Activated CD4-positive, alpha-beta T cell treated with anti-CD3 and anti-CD28 coated beads for 1 hour (primary cell): ENCODE data around the gene TMCO4.

ENCODE experiments used
- DNase-seq: peaks from one replicate; pipeline ENCODE4 v3.0.0-alpha.2; 2020

The TMCO4 gene

DNA sequence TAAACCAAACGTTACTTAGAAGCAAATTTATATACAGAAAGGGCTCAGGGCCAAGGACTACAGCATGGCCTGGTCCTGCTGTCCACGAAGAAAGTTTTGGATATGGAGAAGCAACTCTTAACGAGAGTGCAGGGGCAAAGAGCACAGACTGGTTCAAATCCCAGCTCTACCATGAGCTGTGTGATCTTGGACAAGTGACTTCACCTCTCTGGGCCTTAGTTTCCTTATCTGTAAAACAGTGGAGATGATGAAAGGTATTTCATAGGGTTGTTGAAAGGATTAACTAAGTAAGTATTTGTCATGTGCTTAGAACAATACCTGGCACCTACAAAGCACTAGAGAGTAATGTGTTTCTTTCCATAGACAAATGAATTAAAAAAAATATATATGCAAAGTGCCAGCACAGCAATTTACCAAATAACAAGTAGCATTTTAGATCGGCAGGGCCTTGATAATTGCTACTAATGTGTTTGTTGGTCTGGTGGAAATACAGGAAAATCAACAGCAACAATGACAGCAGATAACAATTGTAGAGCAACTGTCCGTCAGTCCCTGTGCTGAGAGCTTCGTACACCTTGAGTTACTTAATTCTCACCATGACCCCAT is 25.4 kb downstream of the TMCO4 start:
- no peak for DNase-seq

DNA sequence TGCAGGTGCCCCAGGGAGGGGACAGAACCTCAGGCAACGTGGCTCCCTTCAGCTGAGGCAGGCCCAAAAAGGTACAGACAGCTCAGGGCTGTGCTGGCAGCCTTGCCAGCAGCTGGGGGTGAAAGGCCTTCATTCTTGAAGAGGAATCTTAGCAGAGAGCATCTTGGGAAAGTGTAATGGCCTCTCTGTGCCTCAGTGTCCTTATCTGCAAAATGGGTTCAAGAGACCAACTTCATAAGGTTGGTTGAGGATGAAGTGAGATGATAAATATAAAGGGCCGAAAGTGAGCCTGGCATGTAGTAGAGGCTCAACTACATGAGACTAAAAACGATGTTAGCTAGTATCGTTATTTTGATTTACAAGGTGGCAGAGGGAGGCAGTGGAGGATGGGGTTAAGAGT is 26.2 kb downstream of the TMCO4 start:
- no peak for DNase-seq

DNA sequence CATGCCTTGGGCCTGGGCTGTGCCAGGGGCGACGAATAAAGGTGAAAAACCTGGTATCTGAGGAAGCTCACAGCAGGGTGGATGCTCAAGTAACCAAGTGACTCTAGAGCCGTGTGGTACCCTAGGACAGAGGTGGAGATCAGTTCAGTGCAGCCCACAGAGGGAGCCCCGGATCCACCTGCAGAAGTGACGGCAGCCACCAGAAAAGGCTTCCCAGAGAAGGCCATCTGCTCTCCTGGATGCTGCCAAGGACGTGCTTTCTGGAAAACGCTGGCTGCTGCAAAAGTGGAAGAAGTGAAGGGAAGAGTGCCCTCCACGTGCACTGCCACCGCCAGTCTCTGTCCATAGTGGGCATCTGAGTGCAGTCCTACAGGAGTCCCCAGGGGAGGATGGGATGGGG is 27.7 kb downstream of the TMCO4 start:
- DNase-seq = no peak

DNA sequence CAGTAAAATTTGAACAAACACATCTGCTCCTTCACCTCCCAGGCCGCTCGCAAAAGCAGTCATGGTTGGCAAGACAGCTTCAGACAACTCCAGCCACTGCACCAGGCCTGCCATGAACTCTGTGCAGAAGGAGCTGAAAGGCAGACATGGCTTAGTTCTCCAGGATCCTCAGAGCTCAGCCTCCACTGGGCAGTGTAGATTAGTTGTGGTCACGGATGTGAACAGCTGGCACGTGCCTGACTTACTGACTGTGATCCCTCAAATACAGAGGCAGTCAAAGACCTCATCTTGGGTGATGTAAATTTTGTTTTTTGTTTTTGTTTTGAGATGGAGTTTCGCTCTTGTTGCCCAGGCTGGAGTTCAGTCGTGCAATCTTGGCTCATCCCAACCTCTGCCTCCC is 28.4 kb downstream of the TMCO4 start:
- no peak for DNase-seq

DNA sequence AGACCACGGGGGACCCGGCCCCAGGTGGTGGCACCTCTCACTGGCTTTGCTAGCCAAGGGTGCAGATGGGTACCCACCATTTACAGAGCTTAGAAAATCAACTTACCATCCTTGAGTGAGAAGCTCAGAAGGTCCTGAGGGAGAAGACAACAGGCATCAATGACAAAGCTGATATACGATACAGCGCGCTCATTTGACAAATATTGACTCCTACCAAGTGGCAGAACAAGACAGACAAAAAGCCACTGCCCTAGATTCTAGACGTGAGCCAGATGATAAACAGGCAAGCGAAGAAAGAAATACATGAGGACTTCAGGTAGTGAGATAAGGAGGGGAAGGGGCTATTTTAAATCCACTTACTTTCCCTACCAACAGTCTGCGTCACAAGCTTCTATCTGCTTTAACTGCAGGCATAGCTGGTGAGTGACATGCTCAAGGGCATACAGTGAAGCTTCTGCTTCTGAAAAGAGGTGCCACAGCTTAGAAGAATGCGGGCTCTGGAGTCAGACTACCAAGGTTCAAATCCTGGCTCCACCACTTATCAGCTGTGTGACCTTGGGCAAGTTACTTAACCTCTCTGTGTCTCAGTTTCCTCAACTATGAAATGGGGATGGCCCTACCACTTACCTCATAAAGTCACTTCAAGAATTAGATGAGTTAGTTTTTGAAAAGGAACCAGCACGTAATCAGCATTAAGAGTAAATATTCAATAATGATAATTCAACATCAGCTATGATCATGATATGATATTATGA is 29.1 kb downstream of the TMCO4 start:
- DNase-seq = no peak

DNA sequence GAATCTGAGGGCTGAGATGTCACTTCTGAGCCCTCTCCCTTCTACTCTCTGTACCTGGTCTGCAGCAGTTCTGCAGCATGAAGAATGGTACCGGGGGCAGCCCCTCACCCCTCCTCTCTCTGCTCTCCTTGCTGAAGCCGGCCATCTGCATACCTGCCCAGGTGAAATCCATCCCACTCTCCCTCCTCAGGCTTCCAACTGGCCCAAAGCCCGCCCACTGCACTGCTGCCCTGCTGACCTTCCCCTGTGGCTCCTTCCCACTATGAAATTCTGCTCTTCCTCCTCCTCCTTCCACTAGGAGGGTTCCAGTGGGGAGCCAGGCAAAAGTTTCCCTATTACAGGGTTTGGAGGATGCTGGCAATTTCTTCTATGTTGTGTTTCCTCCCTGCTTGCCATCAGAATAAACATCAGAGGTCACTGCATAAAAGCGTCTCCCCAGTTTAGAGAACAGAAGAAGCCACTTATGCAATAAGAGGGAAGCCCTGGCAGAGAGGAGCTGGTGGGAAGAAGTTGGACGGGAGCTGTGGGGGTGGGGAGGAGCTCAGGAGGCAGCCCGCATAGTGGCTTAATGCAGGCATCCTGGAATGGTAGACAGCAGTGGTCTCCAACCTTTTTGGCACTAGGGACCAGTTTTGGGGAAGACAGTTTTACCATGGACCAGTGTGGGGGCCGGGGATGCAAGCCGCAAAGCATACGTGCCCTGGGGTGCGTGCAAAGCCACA is 30.3 kb downstream of the TMCO4 start:
- no peak for DNase-seq

DNA sequence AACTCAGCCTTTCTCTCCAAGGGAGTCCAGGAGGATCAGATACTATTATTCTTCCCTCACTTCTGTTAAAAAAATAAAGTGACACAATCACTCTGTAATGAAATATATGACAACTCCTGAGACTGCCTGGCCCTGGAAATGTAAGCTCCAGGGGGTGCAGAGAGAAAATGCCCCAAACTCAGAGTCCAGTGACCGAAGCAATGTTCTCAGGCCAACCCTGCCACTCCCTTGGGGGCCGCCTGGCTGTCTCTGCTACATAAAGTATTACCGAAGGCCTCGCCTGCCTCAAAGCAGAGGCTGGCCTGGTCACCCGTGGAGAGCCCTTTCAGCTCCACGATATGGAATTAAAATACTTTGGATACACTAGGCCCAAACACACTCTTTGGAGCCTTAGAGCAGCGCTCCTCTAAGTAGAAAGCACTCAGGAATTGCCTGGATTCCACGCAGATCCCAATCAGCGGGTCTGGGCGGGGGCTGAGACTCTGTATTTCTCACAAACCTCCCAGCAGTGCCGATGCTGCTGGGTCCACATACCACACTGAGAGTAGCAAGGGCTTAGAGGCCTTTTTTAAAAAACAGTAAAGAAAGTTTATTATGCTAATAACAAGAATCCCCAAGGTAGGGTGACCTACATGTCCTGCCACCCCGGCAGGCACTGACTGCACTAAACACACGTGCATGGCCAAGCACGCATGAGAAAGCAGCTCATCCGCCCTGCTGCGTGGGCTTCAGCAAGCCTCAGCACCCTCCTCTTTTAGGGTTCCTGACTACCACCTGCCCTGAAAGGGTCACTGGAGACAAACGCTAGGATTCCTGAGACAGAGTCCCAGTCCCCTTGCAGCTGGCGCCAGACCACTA is 31.1 kb downstream of the TMCO4 start:
- no peak for DNase-seq

DNA sequence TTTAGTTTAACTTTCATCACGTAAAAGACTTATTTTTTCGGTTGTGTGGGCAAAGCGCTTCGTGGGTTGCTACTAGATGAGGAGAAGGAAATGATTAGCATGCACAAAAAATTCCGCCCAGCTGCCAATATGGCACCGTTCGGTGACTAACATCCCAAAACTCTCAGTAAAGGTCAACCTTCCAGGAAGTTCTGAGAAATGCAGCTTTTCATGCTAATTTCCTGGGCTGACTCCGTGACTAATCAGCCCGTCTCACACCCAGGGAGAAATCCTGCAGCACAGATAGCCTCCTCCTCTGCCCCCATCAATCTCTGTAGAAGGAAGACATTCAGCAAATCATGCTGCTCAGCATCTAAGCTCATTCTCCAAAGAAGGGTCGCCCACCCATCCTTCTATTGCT is 34.1 kb downstream of the TMCO4 start:
- DNase-seq = no peak

DNA sequence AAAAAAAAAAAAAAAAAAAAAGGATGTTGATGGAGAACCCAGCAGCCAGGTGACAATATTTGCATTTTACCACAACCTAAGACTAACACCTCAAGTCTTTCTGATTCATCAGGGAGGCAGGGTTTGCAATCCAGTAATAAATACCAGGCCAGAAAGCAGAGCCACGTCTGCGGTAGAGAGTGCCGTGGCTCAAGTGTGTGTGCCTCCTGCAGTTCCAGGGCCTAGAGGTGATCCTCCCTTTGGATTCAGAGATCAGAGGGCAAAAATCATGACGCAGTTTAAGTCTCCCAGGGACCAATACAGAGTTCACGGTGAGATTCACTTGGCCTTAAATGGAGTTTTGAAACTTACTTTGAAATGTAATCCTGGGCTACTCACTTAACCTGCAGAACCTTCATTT is 34.9 kb downstream of the TMCO4 start:
- no peak for DNase-seq

DNA sequence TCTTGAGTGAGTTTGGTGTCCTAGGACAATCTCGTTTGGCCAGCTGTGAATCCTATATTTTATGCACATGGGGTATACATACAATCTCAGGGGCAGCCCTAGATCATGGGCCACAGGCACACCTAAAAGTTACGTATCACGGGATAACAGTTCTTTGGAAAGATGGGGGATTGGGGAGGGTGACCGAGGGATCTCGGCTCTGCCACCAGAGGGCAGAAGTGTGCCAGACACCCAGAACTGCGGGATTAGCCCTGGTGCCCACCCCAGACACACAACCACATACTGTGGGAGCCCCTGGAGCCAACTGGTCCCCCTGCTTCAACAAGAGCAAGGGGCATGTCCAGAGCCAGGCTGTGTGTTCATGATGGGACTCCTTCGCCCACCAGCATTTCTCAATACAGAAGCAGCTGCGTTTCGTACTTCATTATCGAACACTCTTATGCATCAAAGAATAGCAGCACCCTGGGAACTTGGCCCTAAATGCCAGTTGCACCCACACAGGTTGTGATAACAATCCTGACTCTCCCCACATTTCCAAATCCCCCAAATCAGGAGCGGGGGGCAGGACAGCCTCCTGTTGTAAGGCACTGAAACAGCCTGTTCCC is 37.4 kb downstream of the TMCO4 start:
- peak; percentile 8 for DNase-seq

DNA sequence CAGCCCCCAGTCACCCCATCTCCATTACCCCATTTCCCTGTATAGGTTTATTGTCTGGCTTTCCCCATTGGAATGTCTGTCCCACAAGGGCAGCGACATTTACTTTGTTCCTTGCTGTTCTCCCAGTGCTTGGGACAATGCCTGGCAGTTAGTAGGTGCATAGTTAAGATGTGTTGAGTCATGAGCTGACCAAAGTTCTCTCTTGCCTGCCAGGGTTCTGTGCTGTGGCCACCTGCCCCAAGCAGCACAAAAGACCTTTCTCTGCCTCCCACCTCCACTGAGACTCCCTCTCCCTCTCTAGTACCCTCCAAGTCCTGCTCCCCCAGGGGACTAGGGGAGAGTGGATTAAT is 40.0 kb downstream of the TMCO4 start:
- DNase-seq = no peak

DNA sequence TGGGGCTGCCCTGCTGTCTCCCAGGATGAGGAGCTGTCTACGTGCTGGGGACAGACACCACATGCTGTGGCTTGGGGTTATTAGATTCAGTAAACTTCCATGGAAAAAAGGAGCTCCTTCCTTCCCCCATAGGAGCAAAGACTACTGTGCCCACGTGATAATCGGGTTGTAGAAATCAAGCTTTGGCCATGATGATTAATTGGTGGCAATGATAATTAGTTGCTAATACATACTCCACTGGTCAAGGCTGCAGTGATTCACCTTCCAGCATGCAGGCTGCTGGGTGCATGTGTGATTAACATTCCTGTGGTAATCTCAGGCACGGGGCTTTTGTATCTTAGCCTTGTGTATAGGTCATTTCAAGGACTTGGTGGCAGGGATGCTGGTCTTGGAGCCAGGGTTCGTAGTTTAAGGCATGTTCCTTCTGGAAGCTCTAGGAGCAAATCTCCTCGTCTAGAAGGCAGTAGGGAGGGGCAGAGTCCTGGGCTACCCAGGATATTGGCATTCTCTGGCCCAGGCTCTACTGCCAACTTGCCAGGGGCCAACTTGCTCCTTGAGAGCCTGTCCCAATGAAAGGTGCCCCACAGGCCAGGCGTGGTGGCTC is 41.4 kb downstream of the TMCO4 start:
- no peak for DNase-seq

DNA sequence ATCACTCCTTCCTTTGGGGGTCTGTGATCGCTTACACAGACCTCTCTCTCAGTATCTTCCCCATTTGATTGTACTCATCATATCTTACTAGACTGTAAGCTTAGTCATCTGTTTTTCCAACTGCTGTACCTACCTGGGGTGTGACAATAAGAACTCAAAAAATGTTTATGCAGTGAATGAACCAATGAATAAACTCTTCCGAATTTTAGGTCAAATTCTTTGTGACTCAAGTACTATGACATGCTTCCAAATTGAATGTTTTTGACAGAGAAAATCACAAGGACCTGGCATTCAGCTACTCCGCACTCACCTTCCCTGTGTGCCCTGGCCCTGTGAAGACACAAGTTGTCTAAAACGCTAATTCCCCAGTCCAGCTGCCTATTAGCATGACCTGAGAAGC is 42.1 kb downstream of the TMCO4 start:
- no peak for DNase-seq

DNA sequence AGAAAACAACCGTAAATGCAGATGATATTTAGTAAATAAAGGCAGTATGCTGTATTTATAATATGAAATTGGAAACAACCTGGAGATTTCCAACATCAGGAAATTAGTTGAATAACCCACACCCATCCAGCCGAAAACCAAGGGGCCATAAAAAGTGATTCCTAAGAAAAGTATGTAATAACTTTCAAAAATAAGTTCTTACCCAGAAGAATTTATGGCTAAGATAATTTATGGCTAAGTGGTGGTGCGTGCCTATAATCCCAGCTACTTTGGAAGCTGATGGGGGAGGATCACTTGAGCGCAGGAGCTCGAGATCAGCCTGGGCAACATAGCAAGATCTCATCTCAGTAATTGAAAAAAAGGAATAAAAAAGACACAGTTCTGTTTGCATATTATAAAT is 43.2 kb downstream of the TMCO4 start:
- DNase-seq = no peak

DNA sequence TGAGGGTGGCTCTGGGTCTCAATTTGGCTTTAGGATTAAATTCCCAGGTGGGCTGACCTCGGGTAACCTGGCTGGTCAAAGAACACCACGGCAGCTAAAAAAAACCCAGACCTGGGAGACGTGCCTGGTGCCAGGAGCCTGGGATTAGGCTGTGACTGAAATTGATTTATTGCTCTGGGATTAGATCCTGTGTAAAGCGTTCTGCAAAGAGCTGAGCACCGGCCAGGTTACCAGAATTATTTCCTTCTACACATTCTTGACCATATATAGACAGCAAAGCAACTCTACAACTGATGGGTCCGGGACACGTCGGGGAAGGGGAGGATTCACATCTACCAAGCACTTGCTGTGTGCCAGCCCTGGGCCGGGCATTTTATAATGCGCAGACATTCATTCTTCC is 45.2 kb downstream of the TMCO4 start:
- no peak for DNase-seq

DNA sequence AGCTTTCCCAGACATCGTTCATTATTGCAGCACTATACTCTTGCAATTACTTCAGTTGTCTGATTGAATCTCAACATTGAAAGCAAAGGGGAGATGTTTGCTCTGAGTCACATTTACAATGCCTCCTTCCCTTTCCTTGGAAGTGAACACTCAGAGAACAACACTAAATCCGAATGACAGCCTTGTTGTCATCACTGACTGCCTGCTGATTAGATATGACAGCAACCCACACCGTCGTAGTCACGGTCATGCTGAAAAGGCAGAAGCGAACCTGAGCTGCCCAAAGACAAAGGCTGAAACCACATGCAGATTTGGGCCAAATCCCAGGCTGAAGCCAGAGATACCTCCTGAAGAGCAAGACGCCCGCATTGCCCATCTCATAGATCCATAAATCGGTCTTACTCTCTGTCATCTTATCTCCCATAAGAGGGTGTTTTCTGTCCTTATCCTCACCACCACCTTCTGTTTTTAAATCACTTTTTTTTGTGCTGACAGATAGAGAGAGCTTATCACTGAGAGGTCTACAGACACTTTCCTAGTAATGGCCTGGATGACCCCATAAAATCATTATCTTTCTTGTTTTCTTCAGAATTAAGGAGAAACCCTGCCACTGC is 47.5 kb downstream of the TMCO4 start:
- no peak for DNase-seq

DNA sequence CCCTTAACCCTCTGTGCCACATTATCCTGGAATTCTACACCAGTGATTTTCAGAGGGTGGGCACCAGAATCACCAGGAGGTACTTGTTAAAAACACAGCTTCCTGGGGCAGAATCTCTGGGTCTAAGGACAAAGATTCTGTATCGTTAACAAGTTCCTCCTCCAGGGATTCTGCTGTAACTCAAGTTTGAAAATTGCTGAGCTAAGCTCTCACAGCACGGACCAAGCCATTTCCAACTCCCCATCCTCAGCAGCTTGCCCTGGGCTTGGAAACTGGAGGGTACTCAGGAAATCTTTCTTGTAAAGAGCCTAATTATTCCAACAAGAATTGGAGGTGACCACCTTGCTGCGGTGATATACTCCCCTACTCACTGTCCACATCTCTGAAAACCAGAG is 48.8 kb downstream of the TMCO4 start:
- no peak for DNase-seq

DNA sequence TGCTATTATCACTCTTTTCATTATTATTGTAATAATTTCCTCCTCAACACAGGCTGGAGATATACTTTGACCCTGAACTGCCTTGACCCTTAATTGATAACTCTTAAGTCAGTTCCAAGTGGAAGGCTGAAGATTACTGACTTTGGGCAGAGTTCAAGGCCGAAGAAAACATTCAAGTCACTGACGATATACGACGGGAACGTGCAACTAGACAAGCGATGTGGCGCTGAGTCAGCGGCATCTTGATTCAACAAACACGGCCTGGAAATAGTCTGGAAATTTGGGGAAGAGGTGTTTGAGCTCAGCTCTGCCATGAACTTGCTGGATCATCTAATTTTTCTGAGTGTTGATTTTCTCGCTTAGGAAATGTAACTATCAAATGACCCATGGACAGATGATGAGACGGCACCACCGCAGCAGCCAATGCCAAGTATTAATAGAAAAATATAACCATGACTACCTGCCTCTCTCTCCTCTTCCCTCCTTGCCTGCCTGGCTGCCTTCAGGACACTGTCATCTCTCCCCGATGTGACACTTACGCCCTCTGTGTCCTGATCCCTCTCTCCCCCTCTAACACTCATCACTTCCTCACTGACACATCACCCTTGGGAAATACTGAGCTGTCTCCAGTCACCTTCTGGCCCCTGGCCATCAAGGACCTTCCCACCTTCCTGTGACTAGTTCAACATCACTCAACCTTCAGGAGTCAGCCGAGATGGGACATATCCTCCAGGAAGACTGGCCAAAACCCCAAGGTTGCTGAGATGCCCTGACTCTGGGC is 49.4 kb downstream of the TMCO4 start:
- DNase-seq = no peak

DNA sequence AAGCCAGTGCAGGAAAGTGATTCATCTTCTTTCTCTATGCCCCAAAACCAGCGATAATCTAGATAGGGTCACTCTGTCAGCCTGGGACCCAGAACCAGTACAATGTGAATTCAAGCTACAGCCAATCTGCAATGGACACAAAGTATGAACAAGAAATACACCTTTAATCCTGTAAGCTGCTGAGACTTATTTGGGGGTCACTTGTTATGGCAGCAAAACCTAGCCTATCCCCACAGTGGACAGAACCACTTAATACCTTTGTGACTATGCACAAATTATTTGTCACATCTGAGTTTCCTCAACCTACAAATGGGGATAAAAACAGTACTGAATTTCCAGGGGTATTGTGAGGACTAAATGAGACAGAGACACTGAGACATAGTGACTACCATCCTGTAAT is 50.0 kb downstream of the TMCO4 start:
- DNase-seq = no peak

DNA sequence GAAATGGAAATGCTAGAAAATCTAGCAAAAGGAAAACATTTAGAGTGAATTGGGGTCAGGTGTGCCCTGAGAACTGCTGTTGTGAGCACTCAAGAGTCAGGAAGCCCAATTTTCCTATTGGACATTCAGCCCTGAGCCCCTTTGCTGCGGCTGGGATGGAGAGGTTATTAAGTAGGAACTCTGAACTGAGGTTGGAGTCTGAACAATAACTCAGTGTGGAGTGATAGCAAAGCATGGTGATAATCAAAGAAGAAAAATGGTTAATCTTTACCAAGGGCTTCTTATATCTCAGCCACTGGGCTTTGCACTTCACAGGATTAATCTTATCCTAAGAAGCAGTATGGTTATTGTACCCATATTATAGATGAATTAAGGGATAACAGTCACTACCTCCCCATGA is 52.0 kb downstream of the TMCO4 start:
- no peak for DNase-seq

DNA sequence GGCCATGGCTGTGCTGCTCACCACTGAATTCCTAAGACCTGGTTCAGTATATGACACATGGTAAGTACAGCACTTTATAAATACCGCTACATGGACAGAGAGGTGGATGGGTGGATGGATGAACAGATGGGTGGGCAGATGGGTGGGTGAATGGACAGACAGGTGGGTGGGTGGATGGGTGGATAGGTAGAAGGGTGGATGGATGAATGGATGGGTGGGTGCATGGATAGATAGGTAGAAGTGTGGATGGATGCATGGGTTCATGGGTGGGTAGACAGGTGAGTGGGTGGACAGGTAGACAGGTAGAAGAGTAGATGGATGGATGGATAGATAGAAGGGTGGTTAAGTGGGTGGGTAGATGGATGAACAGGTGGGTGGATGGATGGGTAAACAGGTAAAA is 54.8 kb downstream of the TMCO4 start:
- no peak for DNase-seq
